Renal cortical epithelial cell (primary cell): ENCODE data around the gene ZNF697. TPM values are rescaled to one million over a fixed set of nuclear protein-coding genes. Genes with fewer than 3 reads are reported as not detected.
"Not testable (repeated sequence)": the region's sequence is repeated elsewhere in the genome, so short reads cannot be mapped to it uniquely, and the experiment has no call there.

ENCODE experiments used
- DNase-seq: peaks from one replicate; pipeline ENCODE4 v3.0.0-alpha.2; 2011; ENCODE audit warnings: low read depth
- total RNA-seq: library from RNA; depleted of rRNA; stranded (reverse); fragments of >200 nt; gene quantifications from 2 replicates; pipeline ENCODE4 v1.2.3, GENCODE V29; 2014

Gene ZNF697
- total RNA-seq: 6.4 and 15.0 TPM in 2 replicates

DNA sequence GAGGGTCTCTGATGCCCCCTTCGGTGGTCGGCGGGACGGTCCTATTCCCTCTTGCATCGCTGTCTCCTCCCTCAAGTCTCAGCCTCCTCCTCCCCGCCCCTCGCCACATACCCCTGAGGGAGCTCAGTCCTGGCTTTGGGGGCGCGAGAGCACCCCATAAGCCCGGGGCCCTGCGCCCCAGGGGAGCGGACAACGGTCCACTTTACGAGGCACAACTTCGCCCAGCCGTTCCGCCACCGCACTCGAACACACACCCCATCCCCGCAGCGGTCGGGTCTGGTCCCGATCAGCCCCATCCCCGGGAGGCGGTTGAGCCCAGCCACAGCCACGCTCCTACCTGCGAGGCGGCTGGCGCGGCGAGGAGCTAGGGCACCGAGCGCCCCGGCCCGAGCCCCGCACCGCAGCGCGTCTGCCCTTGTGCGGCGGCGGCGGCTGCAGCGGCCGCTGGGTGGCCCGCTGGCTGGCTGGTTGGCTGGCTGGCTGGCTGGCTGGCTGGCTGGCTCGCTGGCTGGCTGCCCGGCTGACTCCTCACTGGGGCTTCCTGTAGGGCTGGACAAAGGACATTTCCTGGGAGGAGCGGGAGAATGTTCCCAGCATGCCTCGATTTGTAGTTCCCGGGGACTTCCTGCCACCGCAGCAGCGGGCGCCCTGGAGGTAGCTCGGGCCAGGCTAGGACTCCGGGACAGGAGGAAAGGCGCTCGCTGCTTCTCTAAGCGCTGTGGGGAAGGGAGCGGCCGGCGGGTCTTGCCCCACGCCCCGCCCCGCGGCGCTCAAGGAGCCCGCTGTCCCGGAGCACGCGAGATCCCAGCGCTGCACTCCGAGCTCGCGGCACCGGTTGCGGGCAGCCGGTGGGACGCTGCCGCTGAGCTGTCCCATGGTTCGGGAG, at the start of gene ZNF697:
Gene ZNF697, minus strand, starts transcription at position 533 of the 886 bp plus-strand sequence. CDS start 22,166 bp downstream, outside the sequence.
- peak; percentile 95 for DNase-seq

DNA sequence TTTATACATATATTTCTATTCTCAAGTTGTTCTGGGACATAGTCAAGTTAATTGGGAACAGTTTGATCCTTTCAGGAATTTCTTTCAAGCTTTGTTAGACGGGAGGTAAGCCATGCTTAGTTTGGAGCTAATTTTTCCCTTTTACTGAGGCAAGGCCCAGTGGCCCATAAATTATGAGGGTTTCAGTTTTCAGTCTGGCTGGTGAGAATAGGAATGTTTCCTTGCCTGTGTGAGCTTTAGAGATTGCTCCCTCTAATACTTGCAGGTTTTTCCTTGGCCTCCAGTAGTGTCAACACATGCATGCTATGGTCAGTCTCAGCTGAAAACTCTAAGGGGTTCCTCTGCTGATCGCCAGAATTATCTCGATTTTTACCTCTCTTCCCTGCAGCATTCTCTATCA, 49.5 kb upstream of the ZNF697 start:
- DNase-seq: no peak

DNA sequence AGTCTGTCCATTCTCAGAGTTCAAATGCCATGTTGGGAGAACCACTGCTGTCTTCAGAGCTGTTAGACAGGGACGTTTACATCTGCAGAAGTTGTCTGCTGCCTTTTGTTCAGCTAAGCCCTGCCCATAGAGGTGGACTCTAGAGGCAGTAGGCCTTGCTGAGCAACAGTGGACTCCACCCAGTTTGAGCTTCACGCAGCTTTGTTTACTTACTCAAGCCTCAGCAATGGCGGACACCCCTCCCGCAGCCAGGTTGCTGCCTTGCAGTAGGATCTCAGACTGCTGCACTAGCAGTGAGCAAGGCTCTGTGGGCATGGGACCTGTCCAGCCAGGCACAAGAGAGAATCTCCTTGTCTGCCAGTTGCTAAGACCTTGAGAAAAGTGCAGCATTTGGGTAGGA, 48.8 kb upstream of the ZNF697 start:
- not testable (repeated sequence) for DNase-seq

DNA sequence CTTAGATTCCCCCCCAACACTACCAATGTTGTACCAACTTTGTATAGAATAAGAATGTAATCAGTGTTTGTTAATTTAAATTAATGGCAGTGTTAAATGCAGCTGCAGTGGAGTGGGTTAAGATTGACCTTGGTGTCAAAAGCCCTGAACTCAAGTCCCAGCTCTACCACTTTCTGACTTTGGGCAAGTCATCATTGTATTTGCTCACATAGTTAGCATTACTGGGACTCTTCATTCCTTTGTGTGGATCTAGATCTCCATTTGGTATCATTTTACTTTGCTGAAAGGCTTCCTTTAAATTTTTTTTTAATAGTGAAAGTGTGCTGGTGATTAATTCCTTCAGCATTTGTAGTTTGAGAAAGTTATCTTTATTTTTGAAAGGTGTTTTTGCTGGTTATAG, 41.4 kb upstream of the ZNF697 start:
- no peak for DNase-seq

DNA sequence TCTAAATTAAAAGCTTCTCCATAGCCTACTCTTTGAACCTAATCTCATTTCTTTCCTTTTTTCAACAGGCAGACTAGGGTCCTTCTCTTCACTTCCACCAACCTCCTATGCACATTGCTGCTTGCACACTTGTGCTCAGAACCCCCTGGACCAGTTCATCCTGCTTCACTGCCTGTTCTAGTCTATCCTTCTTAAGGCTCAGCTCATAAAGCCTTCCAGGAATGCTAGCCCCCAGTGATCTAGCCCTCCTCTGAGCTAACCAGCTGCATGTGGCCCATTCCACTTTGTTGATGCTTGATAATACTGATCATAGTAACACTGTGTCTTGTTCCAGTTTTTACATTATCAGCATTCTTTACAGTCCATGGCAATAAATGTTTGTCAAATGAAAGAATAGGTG, 40.7 kb upstream of the ZNF697 start:
- no peak for DNase-seq

DNA sequence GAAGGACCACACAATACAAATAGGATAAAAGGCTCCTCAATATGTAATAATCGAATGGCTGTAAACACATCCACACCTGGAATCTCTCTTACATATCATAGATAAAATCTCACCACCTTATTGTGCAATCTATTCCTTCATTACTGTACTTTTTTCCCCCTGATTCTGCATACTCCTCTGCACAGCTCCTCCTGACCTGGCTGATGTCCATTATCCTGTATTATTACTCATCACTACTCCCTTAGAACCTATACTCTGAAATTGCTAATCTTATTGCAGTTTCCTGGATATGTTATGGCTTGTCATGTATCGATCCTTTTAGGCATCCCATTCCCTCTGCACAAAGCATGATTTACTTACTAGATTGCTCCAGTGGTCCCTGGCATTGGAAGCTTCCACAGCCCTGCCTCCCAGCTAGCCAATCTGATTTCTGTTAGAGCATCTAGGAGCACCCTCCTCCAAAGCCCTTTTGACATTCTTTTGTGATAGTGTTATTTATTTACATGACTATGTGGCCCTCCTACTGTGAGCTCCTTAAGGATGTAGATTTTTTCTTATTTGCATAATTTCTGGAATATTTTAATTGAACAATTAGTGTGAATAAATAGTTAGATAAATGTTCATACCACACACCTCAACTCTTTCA, 39.5 kb upstream of the ZNF697 start:
- DNase-seq: no peak

DNA sequence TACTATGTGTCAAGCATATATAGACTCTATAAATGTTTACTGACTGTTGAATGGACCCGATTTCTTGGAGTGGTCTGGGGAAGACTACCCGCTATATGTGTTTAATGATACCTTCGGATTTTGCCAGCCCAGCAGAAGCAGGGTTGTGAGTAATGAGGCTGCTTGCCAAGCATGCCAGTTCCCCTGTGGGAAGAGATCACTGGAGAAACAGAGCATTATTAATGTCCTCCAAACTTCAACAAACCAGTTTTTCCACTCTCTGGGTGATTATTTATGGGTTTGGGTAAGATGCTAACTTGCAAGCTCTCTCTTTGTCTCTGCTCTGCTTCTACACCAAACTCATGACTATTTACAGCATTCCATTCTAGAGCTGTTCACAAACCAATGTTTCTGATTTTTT, 38.6 kb upstream of the ZNF697 start:
- DNase-seq: peak; percentile 57

DNA sequence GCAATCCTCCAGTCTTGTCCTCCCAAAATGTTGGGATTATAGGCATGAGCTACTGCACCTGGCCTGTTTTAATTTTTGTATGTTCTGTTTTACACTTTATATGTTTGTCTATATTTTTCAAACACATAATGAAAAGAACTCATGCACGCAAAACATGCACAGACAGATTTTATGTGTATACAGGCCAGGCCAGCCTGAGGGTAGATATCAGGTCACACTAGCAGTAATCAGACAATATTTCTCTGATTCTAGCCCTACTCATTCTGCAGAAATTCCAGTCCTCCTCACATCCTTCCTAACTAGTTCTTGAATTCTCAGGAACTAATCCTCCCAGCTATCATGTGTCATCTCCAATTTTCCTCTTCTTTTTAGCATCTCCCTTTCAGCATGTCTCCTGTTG, 35.8 kb upstream of the ZNF697 start:
- no peak for DNase-seq

DNA sequence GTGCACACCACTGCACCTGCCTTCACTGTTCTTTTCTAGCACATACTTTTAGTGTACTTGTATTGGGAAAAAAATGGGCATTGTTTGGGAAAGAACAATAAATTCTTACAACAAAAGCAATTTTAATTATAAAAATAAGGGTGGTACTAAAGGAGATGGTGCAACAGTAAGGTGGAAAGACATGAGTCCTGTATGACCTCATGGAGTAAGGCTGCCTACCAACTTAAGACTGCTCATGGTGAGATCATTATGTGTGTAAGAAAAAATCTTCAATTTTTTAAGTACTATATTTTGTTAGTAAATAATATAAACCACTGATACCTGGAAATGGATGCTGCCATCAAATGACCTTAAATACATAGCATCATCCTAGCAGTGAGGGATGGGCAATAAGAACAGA, 34.1 kb upstream of the ZNF697 start:
- no peak for DNase-seq

DNA sequence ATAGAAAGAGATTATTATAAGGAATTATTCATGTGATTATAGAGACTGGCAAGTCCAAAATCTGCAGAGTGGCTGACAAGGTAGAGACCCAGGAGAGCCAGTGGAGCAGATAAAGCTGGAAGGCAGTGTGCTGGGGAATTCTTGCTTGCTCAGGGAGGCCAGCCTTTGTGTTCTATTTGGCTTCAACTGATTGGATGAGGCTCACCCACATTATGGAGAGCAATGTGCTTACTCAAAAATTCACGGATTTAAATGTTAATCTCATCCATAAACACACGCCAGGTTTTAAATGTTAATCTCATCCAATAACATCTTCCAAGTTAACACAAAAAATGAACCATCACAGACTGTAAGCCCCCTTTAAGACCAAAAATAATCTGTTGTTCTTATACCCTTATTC, 33.5 kb upstream of the ZNF697 start:
- DNase-seq: no peak

DNA sequence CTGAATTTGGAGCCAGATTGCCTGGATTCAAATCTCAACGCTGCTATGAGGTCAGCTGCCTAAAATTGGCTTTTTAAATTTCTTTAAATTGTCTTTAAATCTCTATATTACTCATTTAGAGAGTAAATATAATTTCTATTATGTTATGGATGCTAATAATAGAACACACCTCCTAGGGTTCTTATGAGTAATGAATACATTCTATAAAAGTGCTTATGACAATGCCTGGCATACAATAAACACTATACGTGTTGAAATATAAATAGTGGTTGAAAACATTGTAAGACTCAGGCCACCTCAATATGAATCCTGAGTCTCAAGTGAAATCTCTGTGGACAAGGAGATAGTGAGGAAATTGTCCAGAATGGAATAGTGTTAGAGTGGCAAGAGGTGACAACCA, 32.7 kb upstream of the ZNF697 start:
- DNase-seq: no peak

DNA sequence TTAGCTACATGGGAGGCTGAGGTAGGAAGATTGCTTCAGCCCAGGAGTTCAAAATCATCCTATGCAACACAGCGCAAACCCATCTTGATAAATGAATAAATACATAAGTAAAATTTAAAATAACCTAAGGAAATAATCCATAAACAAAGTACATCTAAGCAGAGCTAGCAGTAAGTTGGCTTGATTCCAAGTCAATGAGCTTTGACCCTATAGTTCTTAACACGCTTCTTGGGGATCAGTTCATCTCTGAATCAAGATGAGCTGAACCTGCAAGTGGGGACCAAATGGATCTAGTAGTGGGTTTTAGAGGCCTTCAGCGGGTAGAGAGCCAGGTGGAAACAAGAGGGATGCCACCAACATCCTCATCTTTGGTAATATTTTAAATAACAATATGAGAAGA, 32.1 kb upstream of the ZNF697 start:
- DNase-seq: no peak

DNA sequence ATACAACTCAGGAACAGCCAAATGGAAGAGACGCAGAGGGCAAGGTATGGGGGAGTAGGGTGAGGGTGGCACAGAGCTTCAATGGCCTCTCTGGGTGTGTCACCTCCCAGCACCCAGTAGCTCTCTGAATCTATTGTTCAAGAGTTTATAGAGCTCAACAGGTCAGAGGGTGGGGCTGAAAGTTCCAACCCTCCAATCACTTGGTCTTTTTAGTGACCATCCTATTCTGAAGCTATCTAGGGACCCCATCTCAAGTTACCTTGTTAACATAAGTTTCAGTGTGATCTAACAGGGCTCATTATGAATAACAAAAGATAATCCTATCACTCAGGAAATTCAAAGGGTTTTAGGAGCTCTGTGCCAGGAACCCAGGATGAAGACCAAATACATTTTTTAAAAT, 31.2 kb upstream of the ZNF697 start:
- no peak for DNase-seq

DNA sequence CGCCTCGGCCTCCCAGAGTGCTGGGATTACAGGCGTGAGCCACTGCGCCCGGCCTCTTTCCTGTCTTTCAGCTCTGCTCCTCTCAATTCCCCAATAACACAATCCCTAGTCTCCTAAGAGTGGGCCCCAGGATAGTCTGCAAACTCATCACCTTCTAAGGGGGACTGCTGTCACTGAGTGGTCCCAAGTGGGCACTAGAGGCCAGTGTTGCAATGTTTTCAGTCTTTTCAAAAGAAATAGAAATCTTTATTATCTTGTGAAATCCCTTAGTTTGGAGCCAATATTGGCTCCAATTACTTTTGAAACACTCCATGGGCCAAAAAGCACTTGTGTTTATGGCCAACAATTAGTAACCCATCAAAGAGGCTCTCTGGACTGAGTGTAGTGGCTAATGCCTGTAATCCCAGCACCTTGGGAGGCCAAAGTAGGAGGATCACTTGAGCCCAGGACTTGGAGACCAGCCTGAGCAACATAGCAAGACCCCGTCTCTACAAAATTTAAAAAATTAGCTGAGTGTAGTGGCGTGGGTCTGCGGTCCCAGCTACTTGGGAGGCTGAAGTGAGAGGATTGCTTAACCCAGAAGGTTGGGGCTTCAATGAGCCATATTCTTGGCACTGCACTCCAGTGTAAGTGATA, 28.6 kb upstream of the ZNF697 start:
- no peak for DNase-seq

DNA sequence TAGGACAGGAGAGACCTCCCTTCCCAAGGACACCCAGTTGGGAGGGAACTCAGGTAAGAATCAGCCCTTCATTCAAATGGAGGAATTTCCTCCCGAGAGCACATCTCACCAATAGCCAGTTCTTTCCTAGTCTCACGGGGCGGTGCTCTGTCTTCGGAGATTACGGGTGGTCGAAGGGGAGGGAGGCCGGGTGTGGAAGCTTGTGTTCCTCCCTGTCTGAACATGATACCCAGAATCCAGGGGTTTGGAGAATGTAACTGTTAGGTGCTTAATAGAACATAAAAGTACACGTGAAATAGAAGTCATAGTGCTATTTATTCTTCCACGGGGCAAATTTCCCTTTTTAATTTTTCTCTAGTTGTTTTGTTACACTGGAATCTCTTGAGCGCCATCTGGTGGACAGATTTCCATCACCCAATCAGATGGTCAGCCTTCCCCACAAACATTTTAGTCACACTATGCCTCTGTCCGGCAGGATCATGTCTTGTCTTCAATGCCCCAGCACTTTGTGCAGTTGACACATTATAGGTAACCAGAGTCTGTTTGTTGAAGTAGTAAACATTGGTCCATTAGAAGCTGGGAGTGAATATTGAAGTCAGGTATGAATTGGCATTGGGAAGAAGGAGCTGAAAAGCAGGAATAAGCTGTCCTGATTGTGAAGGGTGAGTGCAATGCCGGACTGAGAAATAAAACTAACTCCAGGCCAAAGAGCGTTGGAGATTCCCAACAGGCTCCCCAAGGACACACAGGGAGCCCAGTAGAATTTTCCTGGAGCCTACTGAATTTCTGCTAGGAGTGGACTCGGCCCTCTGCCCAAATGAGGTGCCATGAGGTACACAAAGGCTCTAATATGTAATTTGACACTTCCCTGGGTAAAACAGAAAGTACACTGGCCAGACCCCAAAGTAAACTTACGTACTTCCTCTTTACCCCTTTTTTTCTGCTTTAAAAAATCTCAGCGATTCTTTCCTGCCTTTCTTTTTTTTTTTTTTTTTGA, 27.6 kb upstream of the ZNF697 start:
- DNase-seq: peak; percentile 86

DNA sequence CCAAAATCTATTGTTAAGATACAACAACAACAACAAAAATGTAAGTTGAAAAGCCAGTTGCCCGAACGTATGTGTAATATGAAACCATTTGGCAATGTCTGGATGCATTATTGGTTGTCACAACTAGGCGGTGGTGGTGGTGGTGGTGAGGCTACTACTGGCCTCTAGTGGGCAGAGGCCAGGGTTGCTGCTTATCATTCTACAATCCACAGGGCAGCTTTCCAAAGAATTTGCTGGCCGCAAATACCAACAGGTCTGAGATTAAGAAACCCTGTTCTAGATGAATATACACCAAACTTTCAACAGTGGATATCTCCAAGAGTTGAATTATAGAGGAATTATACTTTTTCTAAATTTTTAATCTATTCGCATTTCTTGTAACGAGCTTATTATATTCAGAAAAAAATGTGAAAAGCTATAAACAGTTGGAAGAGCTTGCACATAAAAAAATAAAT, 26.8 kb upstream of the ZNF697 start:
- peak; percentile 79 for DNase-seq

DNA sequence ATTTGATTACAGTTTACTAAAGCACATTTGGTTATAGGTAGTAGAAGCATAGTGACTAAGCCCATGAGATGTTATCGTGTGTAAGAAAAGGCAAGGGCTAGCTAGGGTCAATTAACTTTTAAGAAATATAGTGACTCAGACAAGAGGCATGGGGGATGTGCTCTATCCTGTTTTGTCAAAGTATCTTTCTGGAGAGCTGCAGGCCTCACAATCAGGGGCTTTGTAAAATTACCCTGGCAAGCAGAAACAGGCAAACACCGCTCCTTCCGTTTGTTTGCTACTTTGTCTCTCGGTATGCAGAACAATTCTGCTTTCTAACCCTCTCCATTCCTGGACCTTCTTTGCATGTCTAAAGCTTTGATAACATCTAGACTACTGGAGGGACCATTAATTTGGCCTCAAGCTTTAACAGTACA, 26.1 kb upstream of the ZNF697 start:
- peak; percentile 78 for DNase-seq

DNA sequence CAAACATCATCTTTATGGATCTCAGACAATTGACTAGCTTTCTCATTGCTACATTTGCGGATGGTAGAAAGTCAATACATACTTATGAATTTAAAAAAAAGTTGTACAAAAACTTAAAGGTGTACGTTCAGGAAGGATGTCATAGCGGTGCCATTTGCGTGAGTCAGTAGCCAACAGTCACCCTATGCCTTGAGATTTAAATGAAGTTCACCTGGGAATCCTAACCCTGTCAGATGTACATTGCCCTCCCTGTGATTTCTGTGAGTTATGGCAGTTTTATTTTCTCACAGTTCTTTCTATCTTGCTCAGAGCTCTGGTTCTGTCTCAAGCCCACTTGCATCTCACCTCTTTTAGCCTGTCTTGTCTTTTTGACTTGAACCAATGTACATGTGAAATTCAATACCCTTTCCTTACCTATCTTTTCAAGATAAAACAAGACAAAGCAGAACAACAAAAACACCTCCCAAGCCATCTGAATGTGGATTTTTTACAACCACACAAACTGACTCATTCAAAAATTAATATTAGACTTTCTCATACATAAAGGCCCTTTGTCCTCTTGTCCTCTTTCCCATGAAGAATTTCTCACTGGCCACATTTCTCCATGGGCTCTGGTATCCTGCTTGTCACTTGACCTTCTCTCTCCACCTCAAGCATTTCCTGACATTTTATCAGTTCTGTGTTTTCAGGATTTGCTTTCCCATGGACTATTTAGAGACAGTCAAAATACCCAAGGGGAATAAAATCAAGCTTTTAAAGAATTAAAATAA, 25.3 kb upstream of the ZNF697 start:
- no peak for DNase-seq

DNA sequence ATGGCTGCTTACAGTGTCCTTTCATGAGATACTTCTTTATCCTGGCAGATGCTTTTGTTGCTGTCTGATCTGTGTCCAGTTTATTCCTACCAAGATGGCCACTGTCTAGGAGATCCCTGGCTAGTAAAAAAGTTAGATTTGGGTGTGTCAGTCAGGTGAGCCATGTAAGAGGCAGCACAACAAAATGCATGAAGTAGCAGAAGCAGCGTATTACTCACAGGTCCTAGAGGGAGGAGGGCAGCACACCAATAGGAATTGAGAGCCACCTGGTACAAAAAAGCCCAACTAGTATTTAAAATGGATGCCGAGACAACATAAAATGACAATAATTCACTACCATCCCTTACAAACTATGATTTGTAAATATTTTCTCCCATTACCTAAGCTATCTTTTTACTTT, 22.8 kb upstream of the ZNF697 start:
- no peak for DNase-seq

DNA sequence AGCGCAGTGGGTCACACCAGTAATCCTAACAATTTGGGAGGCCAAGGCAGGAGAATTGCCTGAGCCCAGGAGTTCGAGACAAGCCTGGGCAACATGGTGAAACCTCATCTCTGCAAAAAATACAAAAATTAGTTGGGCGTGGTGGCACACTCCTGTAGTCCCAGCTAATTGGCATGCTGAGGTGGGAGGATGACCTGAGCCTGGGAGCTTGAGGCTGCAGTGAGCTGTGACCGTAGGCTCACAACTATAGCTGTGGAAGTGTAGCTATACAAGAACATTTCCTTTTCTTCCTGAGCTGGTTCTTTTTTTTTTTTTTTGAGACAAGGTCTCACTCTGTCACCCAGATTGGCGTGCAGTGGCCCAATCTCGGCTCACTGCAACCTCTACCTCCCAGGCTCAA, 19.1 kb upstream of the ZNF697 start:
- DNase-seq: no peak

DNA sequence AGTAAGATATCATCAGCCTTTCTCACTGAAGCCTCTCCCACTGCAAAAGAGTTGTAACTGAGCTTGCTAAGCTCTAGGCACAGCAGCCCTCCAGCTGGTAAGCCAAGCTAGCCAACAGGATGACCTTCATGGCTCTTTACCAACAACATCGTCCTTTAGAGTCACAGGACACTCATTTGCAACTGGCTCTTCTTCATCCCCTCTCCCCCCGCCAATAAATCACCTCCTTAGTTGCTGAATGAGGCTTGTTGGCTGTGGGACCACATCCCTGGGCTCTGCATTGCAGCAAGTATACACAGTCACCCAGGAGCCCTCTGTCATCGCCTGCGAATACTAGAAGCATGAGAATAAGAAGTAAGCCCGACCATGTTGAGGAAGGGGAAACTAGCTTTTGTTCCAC, 16.0 kb upstream of the ZNF697 start:
- DNase-seq: no peak
